Fibroblast of mammary gland (primary cell): ENCODE results near the gene ELOVL1.

Experiments
- DNase-seq: peaks from one replicate; pipeline ENCODE4 v3.0.0-alpha.2; 2010; ENCODE audit warnings: low read depth
- H3K4me3 ChIP-seq: 2 replicates; pipeline ENCODE4 v1.5.1; 2011; ENCODE audit warnings: low read depth, mild to moderate bottlenecking, low read length, moderate library complexity; ENCODE audit not compliant: control insufficient read depth
- TF ChIP-seq, protein P1 (sequence below): conservative IDR thresholded peaks from 2 replicates; pipeline ENCODE4 v1.5.1; 2011; ENCODE audit warnings: low read depth, low read length, inconsistent platforms; ENCODE audit not compliant: control insufficient read depth, insufficient read depth

The ELOVL1 gene

DNA sequence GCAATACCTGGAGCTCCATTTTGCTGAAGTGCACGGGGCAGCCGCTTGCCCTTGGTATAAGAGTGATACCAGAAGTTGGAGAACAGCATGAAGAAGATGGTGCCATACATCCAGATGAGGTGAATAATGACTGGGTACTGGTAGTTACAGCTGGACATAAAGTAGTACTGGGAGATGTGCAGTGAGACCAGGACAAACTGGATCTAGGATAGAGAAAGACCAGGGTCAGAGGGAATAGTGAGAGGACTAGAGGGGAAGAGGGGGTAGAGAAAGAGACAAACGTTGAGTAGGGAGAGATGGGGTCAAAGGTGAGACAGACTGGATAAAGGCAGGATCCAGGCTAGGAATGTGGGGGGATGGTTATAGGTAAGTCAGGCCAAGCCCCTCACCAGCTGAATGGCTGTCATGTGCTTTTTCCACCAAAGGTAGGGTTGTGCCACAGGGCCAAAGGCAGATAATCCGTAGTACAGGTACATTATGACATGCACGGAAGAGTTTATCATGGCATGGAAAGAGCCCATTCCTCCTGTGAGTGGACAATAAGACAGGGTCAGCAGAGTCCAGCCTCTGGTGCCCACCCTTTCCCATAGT, 3.8 kb downstream of the ELOVL1 start:
- no peak overlapping the region for H3K4me3 ChIP-seq
- TF ChIP-seq, protein P1, sequence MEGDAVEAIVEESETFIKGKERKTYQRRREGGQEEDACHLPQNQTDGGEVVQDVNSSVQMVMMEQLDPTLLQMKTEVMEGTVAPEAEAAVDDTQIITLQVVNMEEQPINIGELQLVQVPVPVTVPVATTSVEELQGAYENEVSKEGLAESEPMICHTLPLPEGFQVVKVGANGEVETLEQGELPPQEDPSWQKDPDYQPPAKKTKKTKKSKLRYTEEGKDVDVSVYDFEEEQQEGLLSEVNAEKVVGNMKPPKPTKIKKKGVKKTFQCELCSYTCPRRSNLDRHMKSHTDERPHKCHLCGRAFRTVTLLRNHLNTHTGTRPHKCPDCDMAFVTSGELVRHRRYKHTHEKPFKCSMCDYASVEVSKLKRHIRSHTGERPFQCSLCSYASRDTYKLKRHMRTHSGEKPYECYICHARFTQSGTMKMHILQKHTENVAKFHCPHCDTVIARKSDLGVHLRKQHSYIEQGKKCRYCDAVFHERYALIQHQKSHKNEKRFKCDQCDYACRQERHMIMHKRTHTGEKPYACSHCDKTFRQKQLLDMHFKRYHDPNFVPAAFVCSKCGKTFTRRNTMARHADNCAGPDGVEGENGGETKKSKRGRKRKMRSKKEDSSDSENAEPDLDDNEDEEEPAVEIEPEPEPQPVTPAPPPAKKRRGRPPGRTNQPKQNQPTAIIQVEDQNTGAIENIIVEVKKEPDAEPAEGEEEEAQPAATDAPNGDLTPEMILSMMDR = no peak
- no peak for DNase-seq

DNA sequence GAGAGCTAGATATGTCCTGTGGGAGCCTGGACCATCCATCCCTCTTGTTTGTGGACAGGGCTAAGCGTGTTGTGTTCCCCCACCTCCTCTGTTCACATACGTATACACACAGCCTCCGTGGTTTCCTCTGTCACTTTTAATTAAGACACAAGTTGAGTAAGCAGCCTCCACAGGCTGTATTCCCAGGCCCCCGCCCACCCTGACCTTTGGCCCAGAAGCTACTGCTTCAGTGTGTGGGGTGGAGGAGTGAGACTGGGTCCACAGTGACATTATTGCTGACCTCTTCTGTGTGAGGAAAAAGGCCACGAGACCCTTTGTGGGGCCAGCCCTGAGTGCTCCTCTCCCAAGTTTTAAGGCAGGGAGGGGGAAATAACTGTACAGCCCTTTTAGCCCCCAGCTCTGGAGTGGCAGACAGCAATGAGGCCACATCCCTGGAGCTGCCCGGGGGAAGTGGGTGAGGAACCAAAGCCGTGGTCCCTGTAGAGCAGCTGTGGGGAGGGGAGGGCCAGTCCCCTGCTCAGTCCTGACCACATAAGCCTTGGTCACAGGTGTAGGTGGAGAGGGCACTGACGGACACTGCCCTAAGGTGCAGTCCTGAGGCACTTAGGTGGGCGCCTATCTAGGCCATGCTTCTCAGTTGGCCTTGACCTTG, 4.4 kb downstream of the ELOVL1 start:
- DNase-seq = peak; percentile 58
- TF ChIP-seq, protein P1 = no peak

DNA sequence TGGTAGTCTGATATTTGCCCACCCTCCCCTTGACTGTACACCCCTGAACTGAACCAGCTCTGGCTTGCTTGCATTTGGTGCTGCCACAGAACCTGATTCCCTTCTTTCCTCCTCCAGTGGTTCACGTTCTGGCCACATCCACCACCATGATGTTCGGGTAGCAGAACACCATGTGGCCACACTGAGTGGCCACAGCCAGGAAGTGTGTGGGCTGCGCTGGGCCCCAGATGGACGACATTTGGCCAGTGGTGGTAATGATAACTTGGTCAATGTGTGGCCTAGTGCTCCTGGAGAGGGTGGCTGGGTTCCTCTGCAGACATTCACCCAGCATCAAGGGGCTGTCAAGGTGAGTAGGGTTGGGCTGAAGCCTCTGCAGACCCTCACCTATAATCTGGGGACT, 7.2 kb downstream of the ELOVL1 start:
- TF ChIP-seq, protein P1 = no peak
- peak overlapping the region; percentile 82 for H3K4me3 ChIP-seq
- no peak for DNase-seq

More for the DNA sequence above, 4.4 kb downstream of the ELOVL1 start:
- no peak overlapping the region for H3K4me3 ChIP-seq

DNA sequence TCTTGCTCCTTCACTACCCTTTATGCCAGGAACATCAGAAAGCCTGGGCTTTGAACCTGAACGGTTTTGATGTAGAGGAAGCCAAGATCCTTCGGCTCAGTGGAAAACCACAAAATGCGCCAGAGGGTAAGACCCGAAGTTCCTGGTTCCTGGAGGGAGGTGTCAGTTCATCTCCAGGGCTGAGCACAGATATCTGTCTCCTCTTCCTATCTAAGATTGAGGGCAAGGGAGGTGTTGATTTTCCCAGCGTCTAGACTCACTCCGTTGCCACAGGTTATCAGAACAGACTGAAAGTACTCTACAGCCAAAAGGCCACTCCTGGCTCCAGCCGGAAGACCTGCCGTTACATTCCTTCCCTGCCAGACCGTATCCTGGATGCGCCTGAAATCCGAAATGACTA, 8.1 kb downstream of the ELOVL1 start:
- TF ChIP-seq, protein P1 = no peak
- H3K4me3 ChIP-seq = peak overlapping the region; percentile 82
- no peak for DNase-seq

DNA sequence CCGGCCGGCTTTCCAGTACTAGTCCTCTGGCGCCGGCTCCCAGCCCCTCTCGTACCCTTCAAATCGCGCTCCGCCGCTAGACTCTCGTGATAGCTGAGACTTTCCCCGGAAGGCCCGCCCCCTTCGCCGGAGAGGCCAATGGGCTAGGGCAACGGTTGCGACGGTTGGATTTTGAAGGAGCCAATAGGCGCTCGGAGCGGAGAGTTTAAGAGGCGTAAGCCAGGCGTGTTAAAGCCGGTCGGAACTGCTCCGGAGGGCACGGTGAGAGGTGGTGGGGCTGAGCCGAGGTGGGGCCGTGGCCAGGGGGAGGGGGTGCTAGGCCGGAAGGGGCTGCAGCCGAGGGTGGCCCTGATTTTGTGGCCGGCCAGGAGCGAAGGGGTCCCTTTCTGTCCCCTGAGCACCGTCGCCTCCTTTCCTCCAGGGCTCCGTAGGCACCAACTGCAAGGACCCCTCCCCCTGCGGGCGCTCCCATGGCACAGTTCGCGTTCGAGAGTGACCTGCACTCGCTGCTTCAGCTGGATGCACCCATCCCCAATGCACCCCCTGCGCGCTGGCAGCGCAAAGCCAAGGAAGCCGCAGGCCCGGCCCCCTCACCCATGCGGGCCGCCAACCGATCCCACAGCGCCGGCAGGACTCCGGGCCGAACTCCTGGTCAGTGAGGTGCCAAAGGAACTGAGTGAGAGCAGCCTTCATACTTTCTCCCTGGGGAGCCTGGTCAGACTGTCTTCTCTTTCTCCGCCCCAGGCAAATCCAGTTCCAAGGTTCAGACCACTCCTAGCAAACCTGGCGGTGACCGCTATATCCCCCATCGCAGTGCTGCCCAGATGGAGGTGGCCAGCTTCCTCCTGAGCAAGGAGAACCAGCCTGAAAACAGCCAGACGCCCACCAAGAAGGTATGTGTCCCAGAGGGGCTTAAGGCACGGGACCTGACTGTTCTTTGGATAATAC, 8.8 kb downstream of the ELOVL1 start, which contains the start of gene CDC20:
TSS of gene CDC20 (plus strand) at position 236 of the 948 bp plus-strand sequence. CDS start at position 471, 235 bp downstream.
- peak; percentile 95 for DNase-seq
- H3K4me3 ChIP-seq = peak within 1 kb of the TSS; percentile 82
- TF ChIP-seq, protein P1 = no peak

DNA sequence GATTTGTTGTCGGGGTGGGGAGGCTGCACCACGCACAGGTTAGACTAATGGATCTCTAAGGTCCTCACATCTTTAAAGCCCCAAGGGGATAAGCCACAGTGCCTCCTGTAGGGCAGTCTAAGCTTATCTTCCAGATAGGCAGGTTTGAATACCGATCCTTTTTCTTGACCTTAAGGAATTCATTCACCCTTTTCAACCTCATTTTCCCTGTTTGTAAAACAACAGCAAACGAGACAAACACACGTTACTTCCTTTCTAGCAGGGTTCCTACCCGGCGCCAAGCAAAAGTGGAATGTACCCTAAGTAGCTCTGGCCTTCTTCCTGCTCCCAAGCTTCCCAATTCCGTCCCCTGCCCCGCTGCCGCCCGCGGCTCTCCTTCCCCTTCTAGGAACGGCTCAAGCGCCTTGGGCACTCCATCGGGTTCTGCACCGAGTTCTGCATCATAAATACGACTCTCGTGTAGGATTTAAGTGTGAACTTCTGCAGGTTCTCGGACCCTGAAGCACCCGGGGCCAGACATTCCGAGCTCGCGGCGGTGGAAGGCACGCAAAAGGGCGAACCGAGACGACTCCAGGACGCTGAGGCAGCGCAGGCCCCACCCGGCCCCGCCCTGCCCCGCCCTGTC, 9.6 kb downstream of the ELOVL1 start:
- TF ChIP-seq, protein P1 = peak; percentile 44
- peak; percentile 59 for DNase-seq
- H3K4me3 ChIP-seq = peak overlapping the region; percentile 82
